ENCODE results near the gene VAMP2. TPM values are rescaled to one million over a fixed set of nuclear protein-coding genes. Genes with fewer than 3 reads are reported as not detected.

Gene VAMP2
- total and polyA plus RNA-seq, 9 of the 15 experiments (the other 6 are each of a cell fraction or from before 2014, with no cell fraction given) = 2.3 to 31.8 (median 6.0) TPM

DNA sequence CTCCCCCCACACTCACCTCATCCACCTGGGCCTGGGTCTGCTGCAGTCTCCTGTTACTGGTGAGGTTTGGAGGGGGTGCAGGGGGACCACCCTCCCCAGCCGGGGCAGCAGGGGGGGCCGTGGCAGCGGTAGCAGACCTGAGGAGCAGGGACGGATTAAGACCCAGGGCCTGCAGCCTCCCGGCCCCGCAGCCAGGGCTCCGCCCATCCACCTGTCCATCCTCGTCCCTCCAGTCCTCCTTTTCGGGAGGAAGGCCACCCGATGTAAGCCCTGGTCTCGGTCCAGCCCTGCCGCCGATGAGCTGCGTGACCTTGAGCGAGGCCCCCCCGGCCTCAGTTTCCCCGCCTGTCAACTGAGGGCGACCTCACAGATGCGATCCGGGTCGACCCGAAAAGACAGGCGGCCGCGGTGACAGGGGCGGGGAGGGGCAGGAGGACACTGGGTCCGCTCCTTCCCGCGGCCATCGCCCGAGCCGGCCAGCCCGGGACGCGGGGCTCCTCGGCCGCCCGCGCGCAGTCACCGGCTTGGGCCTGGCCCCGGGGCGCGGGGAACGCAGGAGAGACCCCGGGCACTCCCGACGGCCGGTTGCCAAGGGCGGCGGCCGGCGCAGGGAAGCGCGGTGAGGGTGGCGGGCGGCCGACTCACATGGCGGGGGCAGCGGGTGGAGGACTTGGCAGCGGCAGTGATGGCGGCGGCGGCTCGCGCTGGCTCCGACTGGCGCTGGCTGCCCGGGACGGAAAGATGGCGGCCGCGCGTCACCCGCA lies at the start of gene VAMP2 (continued):
- no peak for TF ChIP-seq ZNF449 (CRISPR knock-in tag; IDR thresholded peaks at IDR 0.05)
- TF ChIP-seq CREB1 (IDR thresholded peaks at IDR 0.05) = no peak
- TF ChIP-seq CREB1 (CRISPR knock-in tag; IDR thresholded peaks at IDR 0.05) = peak; percentile 38; the same call in 1 of the 2 replicates
- no peak for TF ChIP-seq GABPA (tag; conservative IDR thresholded peaks at IDR 0.05; ENCODE audit: low read depth)
- 0 out of 2 replicates have a peak, but pooled peaks have one; percentile 38 for TF ChIP-seq SIN3B (IDR thresholded peaks at IDR 0.05; ENCODE audit: low read depth)
- TF ChIP-seq CHD4 (IDR thresholded peaks at IDR 0.05; ENCODE audit: insufficient read depth, insufficient replicate concordance, low read depth, low read length, poor library complexity, severe bottlenecking) = no peak
- no peak for TF ChIP-seq ZNF668 (CRISPR knock-in tag; IDR thresholded peaks at IDR 0.05)
- TF ChIP-seq EZH2 (IDR thresholded peaks at IDR 0.05; ENCODE audit: borderline replicate concordance, low read depth, low read length) = no peak
- no peak for TF ChIP-seq ARHGAP35 (IDR thresholded peaks at IDR 0.05; ENCODE audit: partially characterized antibody)
- TF ChIP-seq U2AF1 (optimal IDR thresholded peaks at IDR 0.05; ENCODE audit: low read depth, low read length) = peak; percentile 18
- peak; percentile 84 for TF ChIP-seq RBFOX2 (IDR thresholded peaks at IDR 0.05; ENCODE audit: low read depth, low read length)
- TF ChIP-seq CREM (IDR thresholded peaks at IDR 0.05; ENCODE audit: low read depth) = peak; percentile 70
- TF ChIP-seq KAT7 (CRISPR knock-in tag; IDR thresholded peaks at IDR 0.05; ENCODE audit: borderline replicate concordance) = 0 out of 2 replicates have a peak, but pooled peaks have one; percentile 66
- TF ChIP-seq, protein P1, sequence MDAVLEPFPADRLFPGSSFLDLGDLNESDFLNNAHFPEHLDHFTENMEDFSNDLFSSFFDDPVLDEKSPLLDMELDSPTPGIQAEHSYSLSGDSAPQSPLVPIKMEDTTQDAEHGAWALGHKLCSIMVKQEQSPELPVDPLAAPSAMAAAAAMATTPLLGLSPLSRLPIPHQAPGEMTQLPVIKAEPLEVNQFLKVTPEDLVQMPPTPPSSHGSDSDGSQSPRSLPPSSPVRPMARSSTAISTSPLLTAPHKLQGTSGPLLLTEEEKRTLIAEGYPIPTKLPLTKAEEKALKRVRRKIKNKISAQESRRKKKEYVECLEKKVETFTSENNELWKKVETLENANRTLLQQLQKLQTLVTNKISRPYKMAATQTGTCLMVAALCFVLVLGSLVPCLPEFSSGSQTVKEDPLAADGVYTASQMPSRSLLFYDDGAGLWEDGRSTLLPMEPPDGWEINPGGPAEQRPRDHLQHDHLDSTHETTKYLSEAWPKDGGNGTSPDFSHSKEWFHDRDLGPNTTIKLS (IDR thresholded peaks at IDR 0.05; ENCODE audit: borderline replicate concordance, low read depth) = peak; percentile 60; the same call in 1 of the 2 replicates
- TF ChIP-seq MCM3 (IDR thresholded peaks at IDR 0.05) = no peak
- no peak for TF ChIP-seq HDAC3 (IDR thresholded peaks at IDR 0.05; ENCODE audit: borderline replicate concordance, partially characterized antibody)
- TF ChIP-seq ETV6 (IDR thresholded peaks at IDR 0.05; ENCODE audit: borderline replicate concordance in 1 of 2, low read depth in 2 of 2, low read length in 1 of 2) = no peak
- TF ChIP-seq ETV6 (CRISPR knock-in tag; IDR thresholded peaks at IDR 0.05; ENCODE audit: borderline replicate concordance) = no peak
- TF ChIP-seq, protein P2, sequence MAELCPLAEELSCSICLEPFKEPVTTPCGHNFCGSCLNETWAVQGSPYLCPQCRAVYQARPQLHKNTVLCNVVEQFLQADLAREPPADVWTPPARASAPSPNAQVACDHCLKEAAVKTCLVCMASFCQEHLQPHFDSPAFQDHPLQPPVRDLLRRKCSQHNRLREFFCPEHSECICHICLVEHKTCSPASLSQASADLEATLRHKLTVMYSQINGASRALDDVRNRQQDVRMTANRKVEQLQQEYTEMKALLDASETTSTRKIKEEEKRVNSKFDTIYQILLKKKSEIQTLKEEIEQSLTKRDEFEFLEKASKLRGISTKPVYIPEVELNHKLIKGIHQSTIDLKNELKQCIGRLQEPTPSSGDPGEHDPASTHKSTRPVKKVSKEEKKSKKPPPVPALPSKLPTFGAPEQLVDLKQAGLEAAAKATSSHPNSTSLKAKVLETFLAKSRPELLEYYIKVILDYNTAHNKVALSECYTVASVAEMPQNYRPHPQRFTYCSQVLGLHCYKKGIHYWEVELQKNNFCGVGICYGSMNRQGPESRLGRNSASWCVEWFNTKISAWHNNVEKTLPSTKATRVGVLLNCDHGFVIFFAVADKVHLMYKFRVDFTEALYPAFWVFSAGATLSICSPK (IDR thresholded peaks at IDR 0.05; ENCODE audit: borderline replicate concordance) = no peak
- no peak for TF ChIP-seq ZNF280A (IDR thresholded peaks at IDR 0.05; ENCODE audit: low read depth, partially characterized antibody)
- no peak for TF ChIP-seq ZNF764 (CRISPR knock-in tag; IDR thresholded peaks at IDR 0.05; ENCODE audit: low read depth)
